OCI-LY1 (cell line): Measurements from ENCODE around the gene AACS.

ENCODE experiments used
- H2AFZ ChIP-seq: fragments of 200-600 bp; sonication (generic), shearing (Covaris generic); 2 replicates; pipeline ENCODE4 v1.6.0; 2014; ENCODE audit warnings: antibody characterized with exemption, mild to moderate bottlenecking, low read length
- H3F3A ChIP-seq: fragments of 200-600 bp; sonication (generic), shearing (Covaris generic); 2 replicates; pipeline ENCODE4 v1.6.0; 2014; ENCODE audit warnings: mild to moderate bottlenecking, antibody characterized with exemption, low read length, moderate library complexity; ENCODE audit not compliant: insufficient read depth
- H3K27ac ChIP-seq: fragments of 200-600 bp; sonication (generic); 2 replicates; pipeline ENCODE4 v1.5.1; 2014; ENCODE audit warnings: low read length, mixed run types, mild to moderate bottlenecking, low read depth; ENCODE audit not compliant: poor library complexity, severe bottlenecking
- H3K27me3 ChIP-seq: fragments of 200-600 bp; sonication (generic); 2 replicates; pipeline ENCODE4 v1.6.0; 2014; ENCODE audit warnings: antibody characterized with exemption, mild to moderate bottlenecking, low read length, moderate library complexity; ENCODE audit not compliant: insufficient read depth
- H3K36me3 ChIP-seq: fragments of 200-600 bp; sonication (generic); 2 replicates; pipeline ENCODE4 v1.6.1; 2014; ENCODE audit warnings: mild to moderate bottlenecking, antibody characterized with exemption, low read length, moderate library complexity, mixed read lengths; ENCODE audit not compliant: insufficient read depth
- H3K4me1 ChIP-seq: fragments of 200-600 bp; sonication (generic); 2 replicates; pipeline ENCODE4 v1.5.1; 2014; ENCODE audit warnings: mild to moderate bottlenecking, low read length, moderate library complexity; ENCODE audit not compliant: insufficient read depth, severe bottlenecking
- H3K4me2 ChIP-seq: fragments of 200-600 bp; sonication (generic), shearing (Covaris generic); 2 replicates; pipeline ENCODE4 v1.6.1; 2014; ENCODE audit warnings: low read length
- H3K4me3 ChIP-seq: fragments of 200-600 bp; sonication (generic); 2 replicates; pipeline ENCODE4 v1.5.1; 2014; ENCODE audit warnings: low read length, low read depth, mild to moderate bottlenecking, mixed read lengths; ENCODE audit not compliant: poor library complexity, severe bottlenecking
- H3K79me2 ChIP-seq: fragments of 200-600 bp; shearing (Covaris generic); 2 replicates; pipeline ENCODE4 v1.6.1; 2016; ENCODE audit warnings: mixed run types, low read length, mixed read lengths; ENCODE audit not compliant: insufficient read depth
- H3K9ac ChIP-seq: fragments of 200-600 bp; sonication (generic), shearing (Covaris generic); 2 replicates; pipeline ENCODE4 v1.6.1; 2014; ENCODE audit warnings: mild to moderate bottlenecking, low read length, mixed read lengths
- H3K9me2 ChIP-seq: fragments of 200-600 bp; sonication (generic), shearing (Covaris generic); 2 replicates; pipeline ENCODE4 v1.6.1; 2014; ENCODE audit warnings: low read depth, mild to moderate bottlenecking, low read length, mixed read lengths
- H3K9me3 ChIP-seq: fragments of 200-600 bp; shearing (Covaris generic); 2 replicates; pipeline ENCODE4 v1.6.1; 2014; ENCODE audit warnings: low read length, mixed read lengths
- H4K20me1 ChIP-seq: fragments of 200-600 bp; sonication (generic), shearing (Covaris generic); 2 replicates; pipeline ENCODE4 v1.6.0; 2016; ENCODE audit warnings: mild to moderate bottlenecking, low read length; ENCODE audit not compliant: insufficient read depth
- CTCF ChIP-seq: fragments of 200-600 bp; sonication (generic), shearing (Covaris generic); IDR thresholded peaks from 2 replicates; pipeline ENCODE4 v1.5.1; 2017; ENCODE audit warnings: mild to moderate bottlenecking, antibody characterized with exemption, low read length, moderate library complexity, mixed read lengths
- EZH2 ChIP-seq: fragments of 200-600 bp; sonication (generic), shearing (Covaris generic); IDR thresholded peaks from 2 replicates; pipeline ENCODE4 v1.8.0; 2017; ENCODE audit warnings: borderline replicate concordance, mixed run types, mild to moderate bottlenecking, antibody characterized with exemption, low read length, moderate library complexity, mixed read lengths

Gene AACS

GRCh38 chr12:125065021-125065918, at the start of gene AACS:
AACS (plus strand) TSS chr12:125065435; CDS start chr12:125065585, 150 bp downstream.
- Histone ChIP-seq H3K27ac (no peak within 1 kb of the TSS), H4K20me1 (no peaks in the 10 kb centered on the region)
- TF ChIP-seq CTCF = peak; percentile 11; the same call in 1 of the 2 replicates
- TF ChIP-seq EZH2 = no peak

GRCh38 chr12:125015680-125016310, 49.4 kb upstream of the AACS start:
- no peak overlapping the region for H2AFZ ChIP-seq
- H4K20me1 ChIP-seq = no peaks in the 10 kb centered on the region
- TF ChIP-seq CTCF = no peak
- no peak for TF ChIP-seq EZH2
- H3F3A ChIP-seq = no peaks in the 10 kb centered on the region
- H3K36me3 ChIP-seq = peaks cover 86% of the 10 kb centered on the region
- H3K9ac ChIP-seq = no peak overlapping the region
- no peaks in the 10 kb centered on the region for H3K9me3 ChIP-seq
- peak overlapping the region; percentile 12 for H3K27ac ChIP-seq
- H3K79me2 ChIP-seq = peaks cover 10% of the 10 kb centered on the region
- H3K27me3 ChIP-seq = no peaks in the 10 kb centered on the region
- no peak overlapping the region for H3K4me3 ChIP-seq
- peaks cover 28% of the 10 kb centered on the region for H3K4me1 ChIP-seq
- no peaks in the 10 kb centered on the region for H3K9me2 ChIP-seq
- H3K4me2 ChIP-seq = no peak overlapping the region

More at GRCh38 chr12:125065021-125065918, at the start of gene AACS:
- no peaks in the 10 kb centered on the region; the same call in 1 of the 2 replicates for H3K36me3 ChIP-seq
- H3K79me2 ChIP-seq = no peaks in the 10 kb centered on the region
- H3K27me3 ChIP-seq = peaks cover 3% of the 10 kb centered on the region; the same call in 1 of the 2 replicates
- peaks cover 3% of the 10 kb centered on the region; the same call in 1 of the 2 replicates for H3K9me3 ChIP-seq
- H3K4me2 ChIP-seq = peak within 1 kb of the TSS; percentile 69
- no peaks in the 10 kb centered on the region for H3F3A ChIP-seq
- H3K4me1 ChIP-seq = peaks cover 15% of the 10 kb centered on the region
- peak within 1 kb of the TSS; percentile 55 for H3K9ac ChIP-seq
- peak within 1 kb of the TSS; percentile 66 for H3K4me3 ChIP-seq
- H2AFZ ChIP-seq = no peak within 1 kb of the TSS
- no peaks in the 10 kb centered on the region for H3K9me2 ChIP-seq

- Histone ChIP-seq H3K27ac (no peak overlapping the region), H3K4me3 (no peak overlapping the region), H3F3A (no peaks in the 10 kb centered on the region), H3K79me2 (no peaks in the 10 kb centered on the region), H3K27me3 (no peaks in the 10 kb centered on the region), H3K9ac (no peak overlapping the region), H2AFZ (no peak overlapping the region), H3K4me1 (peaks cover 22% of the 10 kb centered on the region), H4K20me1 (no peaks in the 10 kb centered on the region), H3K9me2 (no peaks in the 10 kb centered on the region), H3K9me3 (no peaks in the 10 kb centered on the region), H3K4me2 (no peak overlapping the region), H3K36me3 (peaks cover 85% of the 10 kb centered on the region)
- TF ChIP-seq CTCF (no peak), EZH2 (no peak)
These were observed 47.4 kb upstream of the AACS start for GRCh38 chr12:125017801-125018200.
